H9 (cell line): Measurements from ENCODE around the gene SLC25A46. TPM values are rescaled to one million over a fixed set of nuclear protein-coding genes. Genes with fewer than 3 reads are reported as not detected.

Experiments
- DNase-seq: peaks from one replicate; pipeline ENCODE4 v3.0.0-alpha.2; 2017
- H2AFZ ChIP-seq: one replicate; pipeline ENCODE4 v1.6.1; 2013; ENCODE audit warnings: mild to moderate bottlenecking, low read length, control low read depth, moderate library complexity
- H2AK5ac ChIP-seq: 2 replicates; pipeline ENCODE4 v1.6.1; 2013; ENCODE audit warnings: low read length, control low read depth, mixed read lengths; ENCODE audit not compliant: insufficient read length
- H2BK120ac ChIP-seq: one replicate; pipeline ENCODE4 v1.6.1; 2013; ENCODE audit warnings: low read depth, mild to moderate bottlenecking, low read length, control low read depth, inconsistent platforms; ENCODE audit not compliant: poor library complexity, severe bottlenecking
- H2BK12ac ChIP-seq: 2 replicates; pipeline ENCODE4 v1.6.1; 2013; ENCODE audit warnings: low read length, control low read depth, mixed read lengths, low read depth; ENCODE audit not compliant: insufficient read length
- H2BK15ac ChIP-seq: 2 replicates; pipeline ENCODE4 v1.6.1; 2013; ENCODE audit warnings: low read depth, low read length, control low read depth
- H2BK20ac ChIP-seq: one replicate; pipeline ENCODE4 v1.6.1; 2013; ENCODE audit warnings: low read depth, mild to moderate bottlenecking, low read length, control low read depth, inconsistent platforms; ENCODE audit not compliant: poor library complexity, severe bottlenecking
- H2BK5ac ChIP-seq: 2 replicates; pipeline ENCODE4 v1.6.1; 2013; ENCODE audit warnings: low read length, control low read depth, mixed read lengths; ENCODE audit not compliant: insufficient read length
- H3K14ac ChIP-seq: 2 replicates; pipeline ENCODE4 v1.6.1; 2013; ENCODE audit warnings: low read length, control low read depth; ENCODE audit not compliant: insufficient read depth
- H3K18ac ChIP-seq: 2 replicates; pipeline ENCODE4 v1.6.1; 2013; ENCODE audit warnings: low read depth, mild to moderate bottlenecking, mixed read lengths, low read length, control low read depth; ENCODE audit not compliant: insufficient read length
- H3K23ac ChIP-seq: 2 replicates; pipeline ENCODE4 v1.6.1; 2013; ENCODE audit warnings: low read length, control low read depth, mixed read lengths, low read depth; ENCODE audit not compliant: insufficient read length
- H3K23me2 ChIP-seq: 2 replicates; pipeline ENCODE4 v1.6.1; 2013; ENCODE audit warnings: low read depth, mild to moderate bottlenecking, mixed read lengths, low read length, control low read depth; ENCODE audit not compliant: insufficient read length, poor library complexity, severe bottlenecking
- H3K27ac ChIP-seq: 2 replicates; pipeline ENCODE4 v1.5.1; 2013; ENCODE audit warnings: low read length, control low read depth, mixed read lengths, low read depth; ENCODE audit not compliant: insufficient read length
- H3K27me3 ChIP-seq: 2 replicates; pipeline ENCODE4 v1.6.1; 2013; ENCODE audit warnings: low read length, control low read depth, inconsistent platforms; ENCODE audit not compliant: insufficient read depth
- H3K4ac ChIP-seq: 2 replicates; pipeline ENCODE4 v1.6.1; 2013; ENCODE audit warnings: low read depth, mild to moderate bottlenecking, control low read depth, inconsistent platforms, low read length, moderate library complexity
- H3K4me1 ChIP-seq: 2 replicates; pipeline ENCODE4 v1.6.1; 2013; ENCODE audit warnings: low read length, control low read depth, inconsistent platforms; ENCODE audit not compliant: insufficient read depth
- H3K4me2 ChIP-seq: 2 replicates; pipeline ENCODE4 v1.6.1; 2013; ENCODE audit warnings: low read length, control low read depth, mixed read lengths; ENCODE audit not compliant: insufficient read length, insufficient read depth
- H3K56ac ChIP-seq: 2 replicates; pipeline ENCODE4 v1.6.1; 2013; ENCODE audit warnings: low read depth, mild to moderate bottlenecking, mixed read lengths, low read length, control low read depth; ENCODE audit not compliant: insufficient read length
- H3K79me1 ChIP-seq: 2 replicates; pipeline ENCODE4 v1.6.1; 2013; ENCODE audit warnings: low read depth, mild to moderate bottlenecking, moderate library complexity, low read length, control low read depth, inconsistent platforms; ENCODE audit not compliant: insufficient read depth, poor library complexity, severe bottlenecking
- H3K79me2 ChIP-seq: 2 replicates; pipeline ENCODE4 v1.6.1; 2013; ENCODE audit warnings: low read length, control low read depth, inconsistent platforms; ENCODE audit not compliant: insufficient read depth
- H3K9ac ChIP-seq: 2 replicates; pipeline ENCODE4 v1.6.1; 2013; ENCODE audit warnings: low read length, control low read depth, mixed read lengths; ENCODE audit not compliant: insufficient read length; ENCODE audit errors: extremely low read depth
- H3K9me3 ChIP-seq: one replicate; pipeline ENCODE4 v1.6.1; 2013; ENCODE audit warnings: low read depth, low read length, inconsistent platforms; ENCODE audit not compliant: control insufficient read depth
- H3T11ph ChIP-seq: one replicate; pipeline ENCODE4 v1.6.1; 2013; ENCODE audit warnings: mild to moderate bottlenecking, low read length, control low read depth, inconsistent platforms
- H4K20me1 ChIP-seq: one replicate; pipeline ENCODE4 v1.6.1; 2013; ENCODE audit not compliant: control insufficient read depth, insufficient read length, insufficient read depth
- H4K5ac ChIP-seq: 2 replicates; pipeline ENCODE4 v1.6.1; 2013; ENCODE audit warnings: low read depth, mild to moderate bottlenecking, mixed read lengths, low read length, control low read depth; ENCODE audit not compliant: insufficient read length
- H4K8ac ChIP-seq: replicated peaks from 2 replicates; pipeline ENCODE4 v1.6.1; 2013; ENCODE audit warnings: low read length, control low read depth, mixed read lengths, low read depth; ENCODE audit not compliant: insufficient read length
- H4K91ac ChIP-seq: 2 replicates; pipeline ENCODE4 v1.6.1; 2013; ENCODE audit warnings: low read depth, mild to moderate bottlenecking, moderate library complexity, mixed read lengths, low read length, control low read depth; ENCODE audit not compliant: insufficient read length
- H3K27ac Mint-ChIP-seq, 3 experiments: 2 replicates in 2 of 3; 3 replicates in 1 of 3; pipeline ENCODE4 v1.8.0; 2020 to 2021; ENCODE audit warnings: mixed read lengths in 3 of 3, mild to moderate bottlenecking in 1 of 3, moderate library complexity in 1 of 3
- H3K27me3 Mint-ChIP-seq: 2 replicates; pipeline ENCODE4 v1.8.0; 2021; ENCODE audit warnings: low read depth, mild to moderate bottlenecking, moderate library complexity, mixed read lengths
- H3K36me3 Mint-ChIP-seq, 3 experiments: 2 replicates in 2 of 3; 3 replicates in 1 of 3; pipeline ENCODE4 v1.8.0; 2020 to 2021; ENCODE audit warnings: low read depth in 3 of 3, mixed read lengths in 3 of 3; ENCODE audit not compliant: insufficient read depth in 1 of 3
- H3K4me1 Mint-ChIP-seq, 2 experiments: 2 replicates each; pipeline ENCODE4 v1.8.0; 2020; ENCODE audit warnings: mixed read lengths in 2 of 2
- H3K4me3 Mint-ChIP-seq, 2 experiments: 2 replicates in 1 of 2; 3 replicates in 1 of 2; pipeline ENCODE4 v1.8.0; 2020 to 2021; ENCODE audit warnings: mild to moderate bottlenecking in 2 of 2, mixed read lengths in 2 of 2, moderate library complexity in 1 of 2
- H3K9me3 Mint-ChIP-seq, 2 experiments: 2 replicates in 1 of 2; 3 replicates in 1 of 2; pipeline ENCODE4 v1.8.0; 2020; ENCODE audit warnings: mild to moderate bottlenecking in 2 of 2, mixed read lengths in 2 of 2, moderate library complexity in 1 of 2
- CTCF ChIP-seq: fragments of 200-600 bp; sonication (generic); conservative IDR thresholded peaks from 3 replicates; pipeline ENCODE4 v1.8.0; 2021; ENCODE audit warnings: antibody characterized with exemption, mild to moderate bottlenecking
- WGBS: extraction: QIAGEN DNeasy Blood & Tissue Kit; methylation state at CpG from one replicate; pipeline ENCODE4 v1.1.7; 2013; ENCODE audit warnings: missing lambda C conversion rate, low lambda C conversion rate, mixed read lengths; ENCODE audit not compliant: insufficient read length; ENCODE audit errors: extremely low coverage; 5-methylcytosine and 5-hydroxymethylcytosine counted together
- total RNA-seq: library from RNA; stranded (reverse); gene quantifications from 2 replicates; pipeline ENCODE4 v1.2.1, GENCODE V29; 2021

The SLC25A46 gene
- total RNA-seq, 1 experiment from 2014 or later, result 26.0 TPM

GRCh38 chr5:110702704-110703103 is 36.1 kb upstream of the SLC25A46 start:
- Histone ChIP-seq H4K91ac (no peak overlapping the region), H2BK5ac (no peak overlapping the region), H4K20me1 (no peaks in the 10 kb centered on the region), H3K9ac (no peak overlapping the region), H3K27ac (no peak overlapping the region), H3K4me2 (no peak overlapping the region), H3K9me3 (no peaks in the 10 kb centered on the region), H3K4ac (no peak overlapping the region), H4K8ac (no peak overlapping the region), H3T11ph (no peak overlapping the region), H3K23me2 (no peaks in the 10 kb centered on the region), H3K79me2 (no peaks in the 10 kb centered on the region), H3K23ac (no peak overlapping the region), H2AK5ac (no peak overlapping the region), H3K4me1 (no peaks in the 10 kb centered on the region), H2BK120ac (no peak overlapping the region), H3K27me3 (no peaks in the 10 kb centered on the region), H2BK15ac (no peak overlapping the region), H3K56ac (no peak overlapping the region), H2BK20ac (no peak overlapping the region), H4K5ac (no peak overlapping the region), H2AFZ (no peak overlapping the region), H3K18ac (no peak overlapping the region), H3K14ac (no peak overlapping the region), H3K79me1 (no peaks in the 10 kb centered on the region), H2BK12ac (no peak overlapping the region)
- no peaks in the 10 kb centered on the region for H3K4me1 Mint-ChIP-seq
- no peaks in the 10 kb centered on the region for H3K27me3 Mint-ChIP-seq
- H3K9me3 Mint-ChIP-seq, result no peaks in the 10 kb centered on the region
- H3K36me3 Mint-ChIP-seq, result no peaks in the 10 kb centered on the region
- H3K4me3 Mint-ChIP-seq, result no peak overlapping the region
- H3K27ac Mint-ChIP-seq, result no peak overlapping the region
- no CpG with 5 or more reads among the region's 3 CpGs for WGBS
- DNase-seq, result no peak
- TF ChIP-seq CTCF, result no peak
